GM18526 (cell line): Measurements from ENCODE around the gene CCDC24.
A peak's percentile ranks its signal among the peaks of the same experiment; 100 is the strongest.

Experiments used
- POLR2A ChIP-seq: IDR thresholded peaks from 3 replicates; pipeline ENCODE4 v1.6.1; 2011; ENCODE audit not compliant: insufficient read length; ENCODE audit errors: extremely low read depth

The CCDC24 gene

DNA sequence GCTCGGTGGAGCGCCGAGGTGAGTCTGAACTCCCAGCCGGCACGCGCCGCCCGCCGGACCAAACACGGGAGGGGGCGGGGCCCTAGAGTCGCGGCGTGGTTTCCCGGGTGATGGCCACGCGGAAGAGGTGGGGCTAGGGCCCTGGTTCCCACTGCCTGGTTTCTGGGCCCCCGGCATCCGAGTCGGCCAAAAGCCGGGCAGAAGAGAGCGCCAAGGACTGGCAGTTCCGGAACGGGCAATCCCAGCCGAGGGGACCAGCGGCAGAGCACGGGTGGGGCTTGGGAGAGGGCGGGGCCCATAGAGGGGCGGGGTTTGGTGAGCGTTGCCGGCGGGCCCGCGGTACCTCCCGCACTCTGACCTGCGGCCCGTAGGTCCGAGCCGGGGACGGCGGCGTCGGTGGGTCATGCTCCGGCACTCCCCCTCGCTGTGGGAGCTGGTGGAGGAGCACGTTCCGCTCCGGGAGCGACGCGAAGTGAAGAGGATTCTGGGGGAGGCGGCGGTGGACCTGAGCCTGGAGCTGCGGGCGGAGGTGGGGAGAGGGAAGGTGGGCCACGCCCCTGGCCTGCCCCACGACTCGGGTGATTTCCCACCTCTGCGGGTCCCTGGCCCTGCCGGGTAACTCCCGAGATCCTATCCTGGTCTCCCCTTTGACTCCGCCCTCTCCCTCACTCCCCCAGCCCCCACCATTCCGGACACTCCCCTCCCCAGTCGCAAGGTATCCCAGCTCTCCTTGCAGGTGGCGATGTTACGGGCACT lies at the start of gene CCDC24:
Gene CCDC24 (plus strand): TSS at position 124 of the 756 bp plus-strand sequence. CDS start 280 bp downstream, at position 404.
- TF ChIP-seq POLR2A = peak; percentile 13

GRCh38 chr1:43942411-43942810 lies 49.0 kb upstream of the CCDC24 start:
- TF ChIP-seq POLR2A = no peak

DNA sequence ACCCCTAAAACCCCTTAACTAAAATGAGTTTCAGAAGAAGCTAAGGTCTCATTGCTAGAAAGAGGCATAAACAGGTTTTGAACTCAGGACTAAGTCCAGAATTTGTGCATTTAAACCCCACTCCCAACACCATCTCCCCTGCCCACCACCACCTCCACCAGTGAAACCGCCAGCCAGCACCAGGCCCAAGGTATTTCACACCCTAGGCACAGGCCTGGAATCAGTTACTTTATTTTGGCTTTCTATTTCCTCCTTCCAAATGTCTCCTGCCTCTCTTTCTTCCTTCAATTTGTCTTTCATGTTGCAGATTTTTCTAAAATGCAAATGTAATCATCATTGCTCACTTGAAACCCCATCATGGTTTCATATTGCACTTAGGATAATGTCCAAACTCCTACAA lies 46.5 kb upstream of the CCDC24 start:
- no peak for TF ChIP-seq POLR2A

DNA sequence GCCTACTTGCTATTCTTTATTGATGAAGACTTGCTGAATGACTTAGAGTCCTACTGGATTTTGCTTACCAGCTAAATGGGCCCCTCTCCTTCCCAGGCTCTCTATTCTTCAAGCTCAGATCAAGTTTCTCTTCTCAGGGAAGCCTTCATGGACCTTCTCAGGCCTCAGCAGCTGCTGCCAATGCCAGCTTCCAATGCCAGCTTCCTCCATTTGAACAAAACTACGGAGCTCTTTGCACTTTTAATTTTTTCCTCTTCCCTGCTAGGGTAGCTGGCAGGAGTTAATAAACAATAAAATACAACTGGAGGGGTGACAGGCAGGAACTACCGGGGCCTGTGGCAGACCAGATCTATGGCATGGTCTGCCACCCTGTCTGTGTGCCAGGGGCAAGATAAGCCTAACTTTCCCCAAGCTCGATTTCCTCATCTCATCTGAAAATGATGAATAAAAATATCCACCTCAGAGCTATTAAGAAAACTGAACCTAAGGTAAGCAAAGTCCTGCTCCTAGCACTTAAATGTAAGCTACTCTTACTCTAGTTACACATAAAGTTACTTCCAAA lies 45.6 kb upstream of the CCDC24 start:
- no peak for TF ChIP-seq POLR2A

DNA sequence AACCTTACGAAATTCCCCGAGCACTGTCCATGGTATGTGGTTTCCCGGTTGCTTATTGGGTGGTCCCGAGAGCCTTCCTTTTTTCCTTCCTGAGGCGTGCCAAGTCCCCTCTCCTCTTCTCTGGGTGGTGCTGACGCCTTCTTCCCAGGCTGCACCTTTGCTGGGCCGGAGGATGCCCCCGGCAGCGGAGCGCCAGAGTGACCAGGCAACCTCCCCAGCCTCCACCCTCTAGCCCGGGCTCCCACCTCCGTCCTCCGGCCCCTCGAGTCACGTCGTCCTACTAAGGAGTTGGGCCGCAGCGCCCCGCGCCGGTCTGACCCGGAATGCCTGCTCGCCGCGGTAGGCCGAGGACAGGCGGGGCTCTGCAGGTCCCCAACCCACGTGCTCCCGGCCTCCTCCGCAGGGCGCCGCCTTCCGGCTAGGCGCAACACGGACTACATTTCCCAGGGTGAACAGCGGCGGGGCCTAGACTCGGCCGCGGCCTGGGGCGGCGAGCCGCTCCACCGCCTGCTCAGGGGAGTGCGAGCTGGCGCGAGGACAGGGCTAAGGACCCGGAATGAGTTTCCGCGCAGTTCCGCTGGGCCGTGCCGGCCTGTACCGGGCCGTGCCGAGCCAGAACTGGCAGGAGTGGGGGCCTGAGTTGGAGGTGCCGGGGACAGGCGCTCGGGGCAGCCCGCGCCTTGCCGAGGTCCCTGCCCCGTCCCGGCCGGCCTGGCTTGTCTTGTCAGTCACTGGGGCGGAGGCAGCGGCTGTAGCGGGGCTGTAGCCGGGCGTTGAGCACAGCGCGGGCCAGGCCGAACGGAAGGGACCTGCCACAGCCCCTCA lies 45.0 kb upstream of the CCDC24 start, which contains the start of gene IPO13:
Gene IPO13 (plus strand): TSS at position 715 of the 825 bp plus-strand sequence. CDS start 651 bp downstream, outside the sequence.
- peak; percentile 92 for TF ChIP-seq POLR2A

- no peak for TF ChIP-seq POLR2A
Observed at GRCh38 chr1:43947061-43947873, 44.1 kb upstream of the CCDC24 start.

DNA sequence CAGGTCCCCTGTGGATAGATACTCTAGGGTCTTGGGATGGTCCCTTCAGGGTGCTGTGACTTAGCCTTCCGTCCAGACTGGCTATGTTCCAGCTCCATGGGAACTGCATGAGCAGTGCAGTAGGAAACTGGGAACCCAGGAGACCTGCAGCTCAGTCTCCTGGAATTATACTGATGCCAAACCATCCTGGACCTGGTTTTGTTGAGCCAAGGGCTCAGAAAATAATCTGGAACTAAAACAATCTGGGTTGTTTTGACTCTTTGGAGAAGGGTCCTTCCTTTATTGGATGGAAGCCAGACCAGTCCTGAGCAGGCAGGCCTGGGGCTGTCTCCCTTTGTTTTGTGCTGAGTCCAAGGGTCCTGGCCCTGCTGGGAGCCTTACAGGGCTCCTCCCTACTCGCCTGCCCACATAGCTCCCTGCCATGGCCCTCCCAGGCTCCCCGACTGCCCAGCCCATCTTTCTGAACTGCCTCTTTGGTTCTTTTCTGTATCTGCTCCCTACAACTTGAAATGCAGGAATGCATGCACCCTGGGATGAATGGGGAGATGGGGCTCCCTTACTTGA lies 43.4 kb upstream of the CCDC24 start:
- TF ChIP-seq POLR2A = no peak

DNA sequence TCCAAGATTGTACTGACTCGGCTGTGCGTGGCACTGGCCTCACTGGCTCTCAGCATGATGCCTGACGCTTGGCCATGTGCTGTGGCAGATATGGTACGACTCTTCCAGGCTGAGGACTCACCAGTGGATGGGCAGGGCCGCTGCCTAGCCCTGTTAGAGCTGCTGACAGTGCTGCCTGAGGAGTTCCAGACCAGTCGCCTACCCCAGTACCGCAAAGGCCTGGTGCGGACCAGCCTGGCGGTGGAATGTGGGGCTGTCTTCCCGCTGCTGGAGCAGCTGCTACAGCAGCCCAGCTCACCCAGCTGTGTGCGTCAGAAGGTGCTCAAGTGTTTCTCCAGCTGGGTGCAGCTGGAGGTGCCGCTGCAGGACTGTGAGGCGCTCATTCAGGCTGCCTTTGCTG lies 41.7 kb upstream of the CCDC24 start:
- TF ChIP-seq POLR2A = no peak

GRCh38 chr1:43951021-43951985 lies 40.1 kb upstream of the CCDC24 start:
- TF ChIP-seq POLR2A = no peak

DNA sequence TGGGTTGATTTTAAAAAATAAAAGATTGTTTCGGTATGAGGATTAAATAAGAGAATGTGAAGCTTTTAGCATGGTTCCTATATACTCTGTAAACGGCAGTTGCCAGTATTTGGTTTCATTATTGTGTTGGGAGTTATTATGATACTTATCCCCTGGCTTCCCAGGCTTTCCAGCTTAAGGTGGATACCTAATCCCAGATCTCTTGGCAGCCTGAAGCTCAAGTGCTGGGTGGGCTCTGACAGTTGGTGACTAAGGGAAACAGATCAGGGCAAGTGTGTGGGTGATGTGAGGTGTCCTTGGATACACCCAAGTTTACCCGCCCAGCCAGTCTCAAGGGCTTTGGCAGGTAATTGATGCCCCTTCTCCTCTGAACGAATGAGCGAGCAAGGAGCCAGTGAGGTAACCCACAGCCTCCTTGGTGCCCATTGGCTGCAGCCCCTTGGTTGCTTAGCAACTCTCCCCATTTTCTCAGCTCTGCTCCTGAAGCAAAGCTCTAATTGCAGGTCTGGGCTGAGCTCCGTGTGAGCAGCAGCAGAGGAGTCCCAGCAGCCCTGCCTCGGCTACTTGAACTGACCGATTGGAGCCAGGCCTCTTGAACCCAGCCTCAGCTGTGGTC lies 38.6 kb upstream of the CCDC24 start:
- no peak for TF ChIP-seq POLR2A

DNA sequence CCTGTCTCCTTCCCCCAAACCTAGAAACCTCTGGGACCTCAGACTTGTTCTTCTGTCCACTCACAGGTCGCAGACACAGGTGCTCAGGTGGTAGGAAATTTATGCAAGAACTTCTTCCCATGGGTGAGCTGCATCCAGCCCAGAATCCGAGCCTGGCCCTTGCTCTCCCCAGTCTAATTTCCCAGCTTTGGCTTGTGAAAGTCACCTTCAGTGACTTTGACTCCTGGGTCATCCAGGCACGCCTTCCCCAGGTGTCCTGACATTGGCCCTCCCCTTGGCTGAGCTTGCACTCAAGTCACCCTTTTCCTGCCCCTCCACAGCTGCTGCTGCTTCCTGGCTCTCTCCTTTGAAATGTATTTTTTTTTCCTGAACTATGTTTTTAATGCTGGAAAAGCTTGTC lies 38.0 kb upstream of the CCDC24 start:
- TF ChIP-seq POLR2A = no peak

GRCh38 chr1:43954036-43954435 lies 37.4 kb upstream of the CCDC24 start:
- TF ChIP-seq POLR2A = no peak

DNA sequence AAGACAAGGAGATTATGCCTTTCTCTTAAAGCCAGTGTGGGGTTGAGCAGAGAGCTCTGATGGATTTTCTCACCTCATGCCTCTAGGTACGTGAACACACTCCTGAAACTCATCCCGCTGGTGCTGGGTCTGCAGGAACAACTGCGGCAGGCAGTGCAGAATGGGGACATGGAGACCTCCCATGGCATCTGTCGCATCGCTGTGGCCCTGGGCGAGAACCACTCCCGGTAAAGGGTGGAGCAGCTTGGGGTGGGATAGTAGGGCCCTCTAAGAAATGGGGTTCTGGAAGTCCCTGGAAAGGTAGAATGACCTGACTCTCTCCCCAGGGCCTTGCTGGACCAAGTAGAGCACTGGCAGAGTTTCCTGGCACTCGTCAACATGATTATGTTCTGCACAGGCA lies 35.2 kb upstream of the CCDC24 start:
- TF ChIP-seq POLR2A = no peak

DNA sequence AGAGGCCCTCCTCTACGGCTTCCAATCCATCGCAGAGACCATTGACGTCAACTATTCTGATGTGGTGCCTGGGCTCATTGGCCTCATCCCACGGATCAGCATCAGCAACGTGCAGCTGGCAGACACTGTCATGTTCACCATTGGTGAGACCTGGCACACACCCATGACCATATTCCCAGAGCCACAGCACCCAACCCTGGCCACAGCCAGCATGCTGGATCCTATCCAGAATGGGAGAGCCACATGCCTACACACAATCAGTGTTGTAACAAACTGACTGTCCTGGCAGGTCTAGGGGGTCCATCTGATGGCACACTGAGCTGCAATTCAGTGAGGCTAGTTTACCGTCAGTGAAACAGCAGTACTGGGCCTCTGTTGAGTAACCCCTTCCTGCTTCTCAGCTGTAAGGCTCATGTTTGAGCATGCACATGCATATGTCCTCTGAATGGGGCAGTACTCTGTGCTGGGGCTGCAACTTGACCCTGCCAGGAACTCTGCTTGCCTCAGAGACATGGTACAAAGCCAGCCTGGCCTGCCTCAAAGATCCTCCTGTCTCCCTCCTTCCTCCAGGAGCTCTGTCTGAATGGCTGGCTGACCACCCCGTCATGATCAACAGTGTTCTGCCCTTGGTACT lies 33.9 kb upstream of the CCDC24 start:
- no peak for TF ChIP-seq POLR2A
